Measurements from ENCODE around the gene FUT6. TPM values are rescaled to one million over a fixed set of nuclear protein-coding genes. Genes with fewer than 3 reads are reported as not detected.

The FUT6 gene
- total and polyA plus RNA-seq, 4 donors, result 0.67 to 2.6 (median 1.9) TPM; not detected in 1

- peaks cover 13 to 64% (median 22%) of the 10 kb centered on the region in 4 donors for H3K36me3 ChIP-seq (ENCODE audit: control insufficient read depth in 4 of 4, insufficient read depth in 4 of 4, low read length in 4 of 4)
- no peaks in the 10 kb centered on the region for H3K27me3 ChIP-seq (ENCODE audit: control insufficient read depth in 3 of 3, insufficient read depth in 3 of 3, low read length in 2 of 3)
- H3K4me1 ChIP-seq (ENCODE audit: control insufficient read depth in 5 of 5, insufficient read depth in 5 of 5, low read length in 5 of 5), result peaks cover 0 to 6% (median 4%) of the 10 kb centered on the region in 5 donors
- no peak for TF ChIP-seq CTCF (IDR thresholded peaks at IDR 0.05; ENCODE audit: control extremely low read depth, extremely low read depth)
- no peak overlapping the region for H3K27ac ChIP-seq (ENCODE audit: low read depth in 1 of 2, low read length in 1 of 2)
- no peak overlapping the region for H3K9ac ChIP-seq (ENCODE audit: insufficient read depth in 1 of 2, low read length in 2 of 2)
- DNase-seq (no peak), ATAC-seq (ENCODE audit: insufficient read depth, low FRiP score) (no peak)
- 94 to 95% methylated on average over 5 of the region's 5 CpGs for WGBS, 2 donors
- H3K4me3 ChIP-seq, result no peak overlapping the region
- peaks cover 0 to 2% (median 0%) of the 10 kb centered on the region in 4 donors for H3K9me3 ChIP-seq (ENCODE audit: control insufficient read depth in 4 of 4, insufficient read depth in 3 of 4, low read length in 3 of 4)
Measured at GRCh38 chr19:5788422-5788821, 51.1 kb downstream of the FUT6 start.

- DNase-seq (no peak), ATAC-seq (ENCODE audit: insufficient read depth, low FRiP score) (no peak)
- TF ChIP-seq CTCF (IDR thresholded peaks at IDR 0.05; ENCODE audit: control extremely low read depth, extremely low read depth), result no peak
- Histone ChIP-seq H3K9me3 (ENCODE audit: control insufficient read depth in 4 of 4, insufficient read depth in 3 of 4, low read length in 3 of 4) (peaks cover 0 to 2% (median 0%) of the 10 kb centered on the region in 4 donors), H3K27ac (ENCODE audit: low read depth in 1 of 2, low read length in 1 of 2) (peak overlapping the region in 1 of 2 donors; percentile 5), H3K9ac (ENCODE audit: insufficient read depth in 1 of 2, low read length in 2 of 2) (no peak overlapping the region), H3K4me1 (ENCODE audit: control insufficient read depth in 5 of 5, insufficient read depth in 5 of 5, low read length in 5 of 5) (peaks cover 0 to 6% (median 4%) of the 10 kb centered on the region in 5 donors), H3K4me3 (no peak overlapping the region), H3K36me3 (ENCODE audit: control insufficient read depth in 4 of 4, insufficient read depth in 4 of 4, low read length in 4 of 4) (peaks cover 13 to 71% (median 22%) of the 10 kb centered on the region in 4 donors), H3K27me3 (ENCODE audit: control insufficient read depth in 3 of 3, insufficient read depth in 3 of 3, low read length in 2 of 3) (no peaks in the 10 kb centered on the region)
- WGBS, 2 donors, result 95% methylated on average over 36 to 39 of the region's 39 CpGs
Measured at GRCh38 chr19:5787409-5788182, 51.9 kb downstream of the FUT6 start.

- WGBS, 2 donors, result 92 to 94% methylated on average over 41 to 44 of the region's 44 CpGs
- H3K4me1 ChIP-seq (ENCODE audit: control insufficient read depth in 5 of 5, insufficient read depth in 5 of 5, low read length in 5 of 5), result peaks cover 0 to 6% (median 4%) of the 10 kb centered on the region in 5 donors
- H3K36me3 ChIP-seq (ENCODE audit: control insufficient read depth in 4 of 4, insufficient read depth in 4 of 4, low read length in 4 of 4), result peaks cover 13 to 74% (median 22%) of the 10 kb centered on the region in 4 donors
- H3K27ac ChIP-seq (ENCODE audit: low read depth in 1 of 2, low read length in 1 of 2), result no peak overlapping the region
- H3K4me3 ChIP-seq, result no peak overlapping the region
- peaks cover 0 to 2% (median 0%) of the 10 kb centered on the region in 4 donors for H3K9me3 ChIP-seq (ENCODE audit: control insufficient read depth in 4 of 4, insufficient read depth in 3 of 4, low read length in 3 of 4)
- DNase-seq (no peak), ATAC-seq (ENCODE audit: insufficient read depth, low FRiP score) (no peak)
- no peaks in the 10 kb centered on the region for H3K27me3 ChIP-seq (ENCODE audit: control insufficient read depth in 3 of 3, insufficient read depth in 3 of 3, low read length in 2 of 3)
- TF ChIP-seq CTCF (IDR thresholded peaks at IDR 0.05; ENCODE audit: control extremely low read depth, extremely low read depth), result no peak
- H3K9ac ChIP-seq (ENCODE audit: insufficient read depth in 1 of 2, low read length in 2 of 2), result no peak overlapping the region
Measured at GRCh38 chr19:5786593-5787408, 52.7 kb downstream of the FUT6 start.
